ENCODE measurements around the gene PSMD8. TPM values are rescaled to one million over a fixed set of nuclear protein-coding genes. Genes with fewer than 3 reads are reported as not detected.
"Not testable (repeated sequence)": the region's sequence is repeated elsewhere in the genome, so short reads cannot be mapped to it uniquely, and the experiment has no call there.

Gene PSMD8
- total RNA-seq, 1 donor: 285 TPM

DNA sequence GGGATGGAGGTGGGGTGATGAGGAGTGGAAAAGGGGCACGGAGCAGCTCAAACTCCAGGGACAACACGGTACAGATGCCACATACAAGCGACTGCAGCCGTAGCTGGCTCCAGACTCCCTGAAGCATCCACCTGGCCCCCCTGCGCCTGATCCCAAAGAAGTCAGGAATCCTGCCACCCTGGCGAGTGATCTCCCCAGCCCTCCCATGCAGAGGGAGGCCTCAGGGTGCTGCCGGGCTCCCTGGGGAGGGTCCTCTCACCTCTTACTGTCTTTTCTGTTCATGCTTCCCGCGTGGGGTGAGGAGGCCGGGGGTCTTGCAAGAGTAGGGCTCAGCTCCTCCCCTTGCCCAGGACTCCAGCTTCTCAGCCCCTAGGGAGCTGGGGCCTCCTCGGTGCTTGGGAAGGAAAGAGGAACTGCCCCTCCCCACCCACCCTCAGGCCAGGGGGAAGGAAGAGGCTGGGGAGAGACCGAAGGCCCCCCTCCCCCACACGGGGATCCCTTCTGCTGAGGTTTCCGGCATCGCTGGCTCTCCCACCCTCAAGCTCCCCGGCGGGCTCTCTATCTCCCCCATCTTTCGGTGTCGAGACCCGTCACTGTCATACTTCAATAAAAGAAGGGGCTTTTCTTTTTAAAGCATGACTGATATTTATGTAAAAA lies 51.6 kb downstream of the PSMD8 start, which contains the start of gene RASGRP4:
TSS of gene RASGRP4 (minus strand) at position 410 of the 657 bp plus-strand sequence. CDS start at position 282, 128 bp downstream.
- no peak within 1 kb of the TSS for H2AFZ ChIP-seq (ENCODE audit: low read length)
- H3K4me3 ChIP-seq (ENCODE audit: insufficient read depth, low read length): no peak within 1 kb of the TSS
- no peaks in the 10 kb centered on the region for H3K4me1 ChIP-seq (ENCODE audit: insufficient read depth, low read length)
- H3K4me2 ChIP-seq (ENCODE audit: insufficient read depth, low read length): no peak within 1 kb of the TSS
- H3K36me3 ChIP-seq (ENCODE audit: insufficient read depth, low read length): no peaks in the 10 kb centered on the region
- peak; percentile 58 for DNase-seq (ENCODE audit: insufficient read length, low spot score, missing footprints)
- no peak within 1 kb of the TSS for H3K27ac ChIP-seq (ENCODE audit: low read depth, low read length)
- TF ChIP-seq CTCF (IDR thresholded peaks at IDR 0.05; ENCODE audit: extremely low read depth, low read depth, low read length): no peak
- no peaks in the 10 kb centered on the region for H3K9me3 ChIP-seq (ENCODE audit: low read depth, low read length)
- no peaks in the 10 kb centered on the region for H3K79me2 ChIP-seq (ENCODE audit: insufficient read depth, low read length)
- peaks cover 10% of the 10 kb centered on the region for H3K27me3 ChIP-seq (ENCODE audit: insufficient read depth, low read length)
- no peaks in the 10 kb centered on the region for H4K20me1 ChIP-seq (ENCODE audit: insufficient read depth, low read length)

DNA sequence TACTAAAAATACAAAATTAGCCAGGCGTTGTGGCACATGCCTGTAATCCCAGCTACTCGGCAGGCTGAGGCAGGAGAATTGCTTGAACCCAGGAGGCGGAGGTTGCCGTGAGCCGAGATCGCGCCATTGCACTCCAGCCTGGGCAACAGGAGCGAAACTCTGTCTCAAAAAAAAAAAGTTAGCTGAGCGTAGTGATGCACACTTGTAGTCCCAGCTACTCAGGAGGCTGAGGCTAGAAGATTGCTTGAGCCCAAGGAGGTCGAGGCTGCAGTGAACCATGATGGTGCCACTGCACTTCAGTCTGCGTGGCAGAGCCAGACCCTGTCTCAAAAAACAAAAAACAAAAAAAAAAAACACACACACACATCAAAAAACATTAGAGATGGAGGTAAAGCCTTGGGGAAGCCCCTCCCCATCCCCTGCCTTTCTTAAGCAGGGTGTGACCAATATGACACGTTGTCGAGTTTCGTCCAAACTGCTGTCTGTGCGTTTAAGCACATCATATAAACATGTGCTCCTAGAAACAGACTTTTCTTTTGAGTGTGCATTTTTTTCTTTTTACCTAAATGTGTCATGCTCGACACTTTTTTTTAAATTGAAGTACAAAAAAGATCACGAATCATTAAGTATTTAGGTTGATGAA lies 52.8 kb downstream of the PSMD8 start:
- not testable (repeated sequence) for H3K27ac ChIP-seq (ENCODE audit: low read depth, low read length); H3K36me3 ChIP-seq (ENCODE audit: insufficient read depth, low read length); H3K4me1 ChIP-seq (ENCODE audit: insufficient read depth, low read length); H4K20me1 ChIP-seq (ENCODE audit: insufficient read depth, low read length); H2AFZ ChIP-seq (ENCODE audit: low read length); H3K4me2 ChIP-seq (ENCODE audit: insufficient read depth, low read length); H3K4me3 ChIP-seq (ENCODE audit: insufficient read depth, low read length); H3K9me3 ChIP-seq (ENCODE audit: low read depth, low read length); H3K79me2 ChIP-seq (ENCODE audit: insufficient read depth, low read length)
- DNase-seq (ENCODE audit: insufficient read length, low spot score, missing footprints): peak; percentile 21
- H3K27me3 ChIP-seq (ENCODE audit: insufficient read depth, low read length): peaks cover 10% of the 10 kb centered on the region

DNA sequence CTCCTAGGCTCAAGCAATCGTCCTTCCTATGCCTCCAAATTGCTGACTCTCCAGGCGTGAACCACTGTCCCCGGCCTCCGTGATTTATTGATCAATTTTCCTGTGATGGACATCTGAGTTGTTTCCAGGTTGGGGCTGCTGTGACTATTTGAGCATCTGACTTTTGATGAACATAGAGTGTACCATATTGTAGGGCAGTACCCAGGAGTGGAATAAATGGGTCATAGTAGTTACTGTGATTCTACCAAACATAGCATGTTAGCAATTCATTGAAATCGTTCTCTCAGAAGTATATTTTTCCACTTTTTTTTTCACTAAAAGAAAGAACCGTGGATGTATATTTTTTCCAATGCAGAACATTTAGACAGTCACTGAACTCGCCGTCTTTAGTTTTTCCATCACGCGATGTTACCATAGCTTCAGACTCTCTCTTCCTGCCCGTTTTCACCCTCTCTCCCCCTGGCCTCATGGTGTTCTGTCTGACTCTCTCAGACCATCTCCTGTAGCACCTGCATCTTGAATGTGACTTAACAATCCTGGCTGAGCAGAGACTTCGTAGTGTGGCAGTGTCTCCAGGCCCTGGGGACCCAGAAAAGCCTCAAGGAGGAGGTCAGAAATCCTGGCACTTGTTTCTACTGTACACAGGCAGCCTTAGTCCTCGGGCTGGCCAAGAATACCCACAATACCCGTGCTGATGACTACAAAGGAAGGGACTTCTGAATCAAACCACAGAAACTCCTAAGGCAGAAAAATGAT lies 54.9 kb downstream of the PSMD8 start:
- no peaks in the 10 kb centered on the region for H3K4me1 ChIP-seq (ENCODE audit: insufficient read depth, low read length)
- H3K4me2 ChIP-seq (ENCODE audit: insufficient read depth, low read length): no peak overlapping the region
- H3K27me3 ChIP-seq (ENCODE audit: insufficient read depth, low read length): peaks cover 10% of the 10 kb centered on the region
- peak; percentile 48 for DNase-seq (ENCODE audit: insufficient read length, low spot score, missing footprints)
- TF ChIP-seq CTCF (IDR thresholded peaks at IDR 0.05; ENCODE audit: extremely low read depth, low read depth, low read length): no peak
- no peak overlapping the region for H2AFZ ChIP-seq (ENCODE audit: low read length)
- H4K20me1 ChIP-seq (ENCODE audit: insufficient read depth, low read length): no peaks in the 10 kb centered on the region
- no peaks in the 10 kb centered on the region for H3K36me3 ChIP-seq (ENCODE audit: insufficient read depth, low read length)
- H3K9me3 ChIP-seq (ENCODE audit: low read depth, low read length): no peaks in the 10 kb centered on the region
- no peaks in the 10 kb centered on the region for H3K79me2 ChIP-seq (ENCODE audit: insufficient read depth, low read length)
- H3K4me3 ChIP-seq (ENCODE audit: insufficient read depth, low read length): no peak overlapping the region
- H3K27ac ChIP-seq (ENCODE audit: low read depth, low read length): no peak overlapping the region

- Histone ChIP-seq H3K79me2 (ENCODE audit: insufficient read depth, low read length) (no peaks in the 10 kb centered on the region), H3K27ac (ENCODE audit: low read depth, low read length) (no peak overlapping the region), H3K36me3 (ENCODE audit: insufficient read depth, low read length) (no peaks in the 10 kb centered on the region), H2AFZ (ENCODE audit: low read length) (no peak overlapping the region), H3K4me3 (ENCODE audit: insufficient read depth, low read length) (no peak overlapping the region), H3K4me1 (ENCODE audit: insufficient read depth, low read length) (no peaks in the 10 kb centered on the region), H3K4me2 (ENCODE audit: insufficient read depth, low read length) (no peak overlapping the region), H4K20me1 (ENCODE audit: insufficient read depth, low read length) (no peaks in the 10 kb centered on the region), H3K9me3 (ENCODE audit: low read depth, low read length) (no peaks in the 10 kb centered on the region), H3K27me3 (ENCODE audit: insufficient read depth, low read length) (peaks cover 10% of the 10 kb centered on the region)
- no peak for TF ChIP-seq CTCF (IDR thresholded peaks at IDR 0.05; ENCODE audit: extremely low read depth, low read depth, low read length)
- DNase-seq (ENCODE audit: insufficient read length, low spot score, missing footprints): no peak
Measured at GRCh38 chr19:38429811-38430156, 55.4 kb downstream of the PSMD8 start.
